Parathyroid adenoma (tissue), 2 donors: ENCODE measurements around the gene NSMF.
A peak's percentile ranks its signal among the peaks of the same experiment; 100 is the strongest.

ENCODE experiments used
- H2AFZ ChIP-seq: fragments of 300-600 bp; sonication (generic); one replicate; pipeline ENCODE4 v1.7.0; 2017; ENCODE audit warnings: antibody characterized with exemption, mild to moderate bottlenecking
- H3K27ac ChIP-seq: fragments of 300-600 bp; sonication (generic); one replicate; pipeline ENCODE4 v1.7.0; 2017
- H3K27me3 ChIP-seq: fragments of 300-600 bp; sonication (generic); one replicate; pipeline ENCODE4 v1.7.0; 2017; ENCODE audit warnings: low read length; ENCODE audit not compliant: control insufficient read depth, insufficient read depth
- H3K36me3 ChIP-seq: fragments of 300-600 bp; sonication (generic); one replicate; pipeline ENCODE4 v1.7.0; 2017; ENCODE audit warnings: low read length; ENCODE audit not compliant: control insufficient read depth, insufficient read depth
- H3K4me1 ChIP-seq: fragments of 300-600 bp; sonication (generic); one replicate; pipeline ENCODE4 v1.7.0; 2017; ENCODE audit warnings: control low read depth
- H3K4me2 ChIP-seq: fragments of 300-600 bp; sonication (generic); one replicate; pipeline ENCODE4 v1.7.0; 2017; ENCODE audit warnings: low read length
- H3K4me3 ChIP-seq: fragments of 300-600 bp; sonication (generic); one replicate; pipeline ENCODE4 v1.7.0; 2017; ENCODE audit warnings: low read depth, low read length
- H3K79me2 ChIP-seq: fragments of 300-600 bp; sonication (generic); one replicate; pipeline ENCODE4 v1.7.0; 2017; ENCODE audit warnings: control low read depth
- H3K9ac ChIP-seq: fragments of 300-600 bp; sonication (generic); one replicate; pipeline ENCODE4 v1.7.0; 2017; ENCODE audit warnings: mild to moderate bottlenecking
- H3K9me3 ChIP-seq: fragments of 300-600 bp; sonication (generic); one replicate; pipeline ENCODE4 v1.7.0; 2017; ENCODE audit warnings: low read length; ENCODE audit not compliant: control insufficient read depth
- CTCF ChIP-seq: fragments of 300-600 bp; sonication (generic); IDR thresholded peaks from one replicate; pipeline ENCODE4 v1.7.0; 2017; ENCODE audit warnings: antibody characterized with exemption, mild to moderate bottlenecking
- donor health status: primary hyperparathyroidism.

Gene NSMF

GRCh38 chr9:137409515-137409914 lies 49.6 kb downstream of the NSMF start:
- TF ChIP-seq CTCF = no peak
- Histone ChIP-seq H3K27ac (no peak overlapping the region), H3K4me2 (no peak overlapping the region), H3K9me3 (no peaks in the 10 kb centered on the region), H3K27me3 (no peaks in the 10 kb centered on the region), H3K4me3 (no peak overlapping the region), H3K36me3 (no peaks in the 10 kb centered on the region), H3K79me2 (peaks cover under 1% of the 10 kb centered on the region), H3K9ac (no peak overlapping the region), H2AFZ (no peak overlapping the region), H3K4me1 (no peaks in the 10 kb centered on the region)

- no peak overlapping the region for H3K27ac ChIP-seq
- H2AFZ ChIP-seq = no peak overlapping the region
- no peaks in the 10 kb centered on the region for H3K27me3 ChIP-seq
- no peaks in the 10 kb centered on the region for H3K79me2 ChIP-seq
- H3K4me1 ChIP-seq = no peaks in the 10 kb centered on the region
- no peak overlapping the region for H3K4me2 ChIP-seq
- no peaks in the 10 kb centered on the region for H3K36me3 ChIP-seq
- no peak overlapping the region for H3K4me3 ChIP-seq
- H3K9me3 ChIP-seq = no peaks in the 10 kb centered on the region
- no peak overlapping the region for H3K9ac ChIP-seq
- no peak for TF ChIP-seq CTCF
Observed at GRCh38 chr9:137408651-137409405, 50.3 kb downstream of the NSMF start.

- Histone ChIP-seq H3K27ac (no peak overlapping the region), H3K4me3 (no peak overlapping the region)
- TF ChIP-seq CTCF = no peak
Observed at GRCh38 chr9:137407590-137408300, 51.4 kb downstream of the NSMF start.

GRCh38 chr9:137406876-137407589 lies 52.1 kb downstream of the NSMF start:
- no peak overlapping the region for H3K9ac ChIP-seq
- H3K4me3 ChIP-seq = peak overlapping the region; percentile 34
- no peaks in the 10 kb centered on the region for H3K27me3 ChIP-seq
- no peaks in the 10 kb centered on the region for H3K36me3 ChIP-seq
- H3K4me1 ChIP-seq = no peaks in the 10 kb centered on the region
- TF ChIP-seq CTCF = peak; percentile 52
- H3K4me2 ChIP-seq = peak overlapping the region; percentile 57
- H3K9me3 ChIP-seq = no peaks in the 10 kb centered on the region
- H3K79me2 ChIP-seq = no peaks in the 10 kb centered on the region
- H3K27ac ChIP-seq = no peak overlapping the region
- H2AFZ ChIP-seq = peak overlapping the region; percentile 64

More at GRCh38 chr9:137407590-137408300, 51.4 kb downstream of the NSMF start:
- Histone ChIP-seq H3K27me3 (no peaks in the 10 kb centered on the region), H3K4me2 (peak overlapping the region; percentile 57), H3K4me1 (no peaks in the 10 kb centered on the region), H2AFZ (peak overlapping the region; percentile 64), H3K9me3 (no peaks in the 10 kb centered on the region), H3K79me2 (no peaks in the 10 kb centered on the region), H3K9ac (no peak overlapping the region), H3K36me3 (no peaks in the 10 kb centered on the region)
